HEK293 (cell line): ENCODE results near the gene DGKH.
"Not testable (repeated sequence)": the region's sequence is repeated elsewhere in the genome, so short reads cannot be mapped to it uniquely, and the experiment has no call there.

Source experiments
- CTCF ChIA-PET: fragments of 350-600 bp; formaldehyde crosslinking; extraction: SDS; loops from one replicate; lab custom pipeline; 2021; ENCODE audit warnings: antibody characterized with exemption; lab: Yijun Ruan, JAX
- POLR2A ChIA-PET: fragments of 300-600 bp; formaldehyde crosslinking; extraction: SDS; loops from one replicate; lab custom pipeline; 2020; ENCODE audit warnings: antibody characterized with exemption, inconsistent platforms; lab: Yijun Ruan, JAX
- H3K27ac ChIP-seq: fragments of 200-500 bp; sonication (Bioruptor generic); 2 replicates; pipeline ENCODE4 v1.5.1; 2014; ENCODE audit warnings: low read depth, low read length, control low read depth, inconsistent platforms; ENCODE audit errors: extremely low read depth
- H3K36me3 ChIP-seq, 2 experiments: fragments of 200-500 bp in 1 of 2; sonication (Bioruptor generic) in 1 of 2; 1 replicate in 1 of 2; 2 replicates in 1 of 2; pipeline ENCODE4 v1.5.1; 2014 to 2017; ENCODE audit warnings: inconsistent platforms in 2 of 2, low read length in 2 of 2; ENCODE audit not compliant: control insufficient read depth in 2 of 2, insufficient read depth in 1 of 2
- H3K4me1 ChIP-seq: fragments of 200-500 bp; sonication (Bioruptor generic); 2 replicates; pipeline ENCODE4 v1.5.1; 2014; ENCODE audit warnings: mild to moderate bottlenecking, low read length, inconsistent platforms; ENCODE audit not compliant: control insufficient read depth, insufficient read depth
- H3K4me3 ChIP-seq: 2 replicates; pipeline ENCODE4 v1.5.1; 2011; ENCODE audit warnings: low read depth, mild to moderate bottlenecking, control low read depth, low read length, moderate library complexity
- H3K9me3 ChIP-seq: fragments of 200-500 bp; sonication (Bioruptor generic); 2 replicates; pipeline ENCODE4 v1.5.1; 2014; ENCODE audit warnings: low read depth, low read length, inconsistent platforms; ENCODE audit not compliant: control insufficient read depth, insufficient read depth
- BCL11A ChIP-seq: fragments of 450-650 bp; formaldehyde crosslinking; IDR thresholded peaks from 2 replicates; pipeline ENCODE4 v1.5.1; 2016; ENCODE audit warnings: low read depth, missing biosample characterization, missing genetic modification characterization
- GLI4 ChIP-seq: fragments of 450-650 bp; formaldehyde crosslinking; IDR thresholded peaks from 2 replicates; pipeline ENCODE4 v1.5.1; 2016; ENCODE audit warnings: missing biosample characterization, missing genetic modification characterization
- GLIS2 ChIP-seq: fragments of 450-650 bp; formaldehyde crosslinking; IDR thresholded peaks from 2 replicates; pipeline ENCODE4 v1.5.1; 2016; ENCODE audit warnings: missing biosample characterization, missing genetic modification characterization
- IKZF3 ChIP-seq: fragments of 450-650 bp; IDR thresholded peaks from 2 replicates; pipeline ENCODE4 v1.5.0; 2018; ENCODE audit warnings: missing biosample characterization, mild to moderate bottlenecking, missing genetic modification characterization, moderate library complexity
- PRDM4 ChIP-seq: fragments of 450-650 bp; formaldehyde crosslinking; IDR thresholded peaks from 2 replicates; pipeline ENCODE4 v1.5.1; 2017; ENCODE audit warnings: missing biosample characterization, missing genetic modification characterization
- TRIM28 ChIP-seq: IDR thresholded peaks from 2 replicates; pipeline ENCODE4 v1.6.1; 2011; ENCODE audit warnings: low read length, control low read depth, borderline replicate concordance
- ZBTB17 ChIP-seq: fragments of 450-650 bp; formaldehyde crosslinking; IDR thresholded peaks from 2 replicates; pipeline ENCODE4 v1.5.1; 2016; ENCODE audit warnings: missing biosample characterization, missing genetic modification characterization
- ZNF121 ChIP-seq: fragments of 450-650 bp; formaldehyde crosslinking; IDR thresholded peaks from 2 replicates; pipeline ENCODE4 v1.5.1; 2016; ENCODE audit warnings: missing biosample characterization, missing genetic modification characterization
- ZNF2 ChIP-seq: fragments of 450-650 bp; formaldehyde crosslinking; IDR thresholded peaks from 2 replicates; pipeline ENCODE4 v1.5.1; 2016; ENCODE audit warnings: missing biosample characterization, missing genetic modification characterization
- ZNF24 ChIP-seq: fragments of 450-650 bp; formaldehyde crosslinking; IDR thresholded peaks from 2 replicates; pipeline ENCODE4 v1.5.1; 2016; ENCODE audit warnings: missing biosample characterization, missing genetic modification characterization
- ZNF266 ChIP-seq: fragments of 450-650 bp; formaldehyde crosslinking; IDR thresholded peaks from 2 replicates; pipeline ENCODE4 v1.5.1; 2016; ENCODE audit warnings: missing biosample characterization, missing genetic modification characterization, low read depth
- ZNF335 ChIP-seq: fragments of 450-650 bp; formaldehyde crosslinking; conservative IDR thresholded peaks from 2 replicates; pipeline ENCODE4 v1.5.1; 2016; ENCODE audit warnings: missing biosample characterization, missing genetic modification characterization
- ZNF341 ChIP-seq: fragments of 450-650 bp; formaldehyde crosslinking; IDR thresholded peaks from 2 replicates; pipeline ENCODE4; 2016; ENCODE audit warnings: low read depth, missing biosample characterization, missing genetic modification characterization
- ZNF391 ChIP-seq: fragments of 450-650 bp; formaldehyde crosslinking; IDR thresholded peaks from 2 replicates; pipeline ENCODE4 v1.5.1; 2016; ENCODE audit warnings: low read depth, missing biosample characterization, missing genetic modification characterization, borderline replicate concordance
- ZNF404 ChIP-seq: fragments of 450-650 bp; formaldehyde crosslinking; IDR thresholded peaks from 2 replicates; pipeline ENCODE4 v1.5.1; 2017; ENCODE audit warnings: missing biosample characterization, missing genetic modification characterization
- ZNF416 ChIP-seq: fragments of 450-650 bp; formaldehyde crosslinking; IDR thresholded peaks from 2 replicates; pipeline ENCODE4 v1.5.1; 2016; ENCODE audit warnings: missing biosample characterization, missing genetic modification characterization
- ZNF426 ChIP-seq: fragments of 450-650 bp; formaldehyde crosslinking; IDR thresholded peaks from 2 replicates; pipeline ENCODE4 v1.5.1; 2017; ENCODE audit warnings: missing biosample characterization, missing genetic modification characterization, mild to moderate bottlenecking, inconsistent platforms, moderate library complexity
- ZNF600 ChIP-seq: fragments of 450-650 bp; formaldehyde crosslinking; IDR thresholded peaks from 2 replicates; pipeline ENCODE4 v1.5.1; 2016; ENCODE audit warnings: missing biosample characterization, missing genetic modification characterization
- ZNF629 ChIP-seq: fragments of 450-650 bp; formaldehyde crosslinking; IDR thresholded peaks from 2 replicates; pipeline ENCODE4 v1.5.1; 2017; ENCODE audit warnings: missing biosample characterization, missing genetic modification characterization
- ZNF692 ChIP-seq: fragments of 450-650 bp; formaldehyde crosslinking; IDR thresholded peaks from 2 replicates; pipeline ENCODE4 v1.5.1; 2016; ENCODE audit warnings: missing biosample characterization, missing genetic modification characterization
- ZNF776 ChIP-seq: fragments of 450-650 bp; formaldehyde crosslinking; IDR thresholded peaks from 2 replicates; pipeline ENCODE4 v1.5.0; 2017; ENCODE audit warnings: missing biosample characterization, missing genetic modification characterization, borderline replicate concordance
- ZNF830 ChIP-seq: fragments of 450-650 bp; IDR thresholded peaks from 2 replicates; pipeline ENCODE4 v1.5.0; 2018; ENCODE audit warnings: missing biosample characterization, missing genetic modification characterization, low read depth, mild to moderate bottlenecking, moderate library complexity
- ZSCAN30 ChIP-seq: fragments of 450-650 bp; IDR thresholded peaks from 2 replicates; pipeline ENCODE4 v1.5.1; 2018; ENCODE audit warnings: missing biosample characterization, mild to moderate bottlenecking, missing genetic modification characterization, moderate library complexity

DGKH gene

GRCh38 chr13:42068886-42069285 lies 20.4 kb downstream of the DGKH start:
- Histone ChIP-seq H3K4me3 (no peak overlapping the region), H3K4me1 (peaks cover 23% of the 10 kb centered on the region), H3K9me3 (no peaks in the 10 kb centered on the region), H3K36me3 (peaks cover 0 to 4% of the 10 kb centered on the region in 2 experiments; a peak in 2 of 3 replicates), H3K27ac (no peak overlapping the region)
- CTCF ChIA-PET: no interaction called here
- TF ChIP-seq ZNF830 (tag by site-specific recombination) (no peak), ZNF776 (no peak), ZNF391 (tag by site-specific recombination) (no peak), ZNF2 (tag by site-specific recombination) (no peak), ZNF692 (no peak), BCL11A (tag by site-specific recombination) (no peak), GLIS2 (no peak), ZNF121 (no peak), ZNF404 (tag by site-specific recombination) (no peak), ZNF426 (no peak), ZNF335 (tag by site-specific recombination) (no peak), PRDM4 (no peak), GLI4 (tag by site-specific recombination) (no peak), ZNF416 (no peak), ZSCAN30 (tag by site-specific recombination) (no peak), ZNF266 (tag by site-specific recombination) (no peak), TRIM28 (no peak)
- POLR2A ChIA-PET: no interaction called here

GRCh38 chr13:42070599-42070998 lies 22.2 kb downstream of the DGKH start:
- H3K4me3 ChIP-seq, H3K36me3 ChIP-seq, POLR2A ChIA-PET, H3K27ac ChIP-seq, H3K9me3 ChIP-seq: not testable (repeated sequence)
- CTCF ChIA-PET: interaction anchor here (0.7 to 1.9 kb wide), 2 partner anchors 15 to 74 kb away, joined by 3 read pairs; no protein-coding TSS in a partner anchor
- peaks cover 13% of the 10 kb centered on the region for H3K4me1 ChIP-seq
- TF ChIP-seq IKZF3 (tag by site-specific recombination) (0 out of 2 replicates have a peak, but pooled peaks have one; percentile 36), ZBTB17 (0 out of 2 replicates have a peak, but pooled peaks have one; percentile 16), ZNF341 (tag by site-specific recombination) (peak; percentile 56; the same call in 1 of the 2 replicates), ZNF629 (tag by site-specific recombination) (peak; percentile 37; the same call in 1 of the 2 replicates), ZNF24 (tag by site-specific recombination) (0 out of 2 replicates have a peak, but pooled peaks have one; percentile 23), ZNF600 (peak; percentile 62)

GRCh38 chr13:42071179-42071578 lies 22.7 kb downstream of the DGKH start:
- POLR2A ChIA-PET, H3K4me3 ChIP-seq, H3K9me3 ChIP-seq, H3K36me3 ChIP-seq: not testable (repeated sequence)
- Histone ChIP-seq H3K4me1 (peaks cover 16% of the 10 kb centered on the region), H3K27ac (peak overlapping the region; percentile 77; the same call in 1 of the 2 replicates)
- CTCF ChIA-PET: interaction anchor here (0.7 to 1.9 kb wide), 2 partner anchors 15 to 74 kb away, joined by 3 read pairs; no protein-coding TSS in a partner anchor
